Fibroblast of upper back skin (primary cell): ENCODE results near the gene RNF10.
A peak's percentile ranks its signal among the peaks of the same experiment; 100 is the strongest.
"Not testable (repeated sequence)": the region's sequence is repeated elsewhere in the genome, so short reads cannot be mapped to it uniquely, and the experiment has no call there.

Source experiments
- DNase-seq: peaks from one replicate; pipeline ENCODE4 v3.0.0-alpha.2; 2013

The RNF10 gene

GRCh38 chr12:120581998-120582397 lies 47.8 kb downstream of the RNF10 start:
- DNase-seq: no peak

DNA sequence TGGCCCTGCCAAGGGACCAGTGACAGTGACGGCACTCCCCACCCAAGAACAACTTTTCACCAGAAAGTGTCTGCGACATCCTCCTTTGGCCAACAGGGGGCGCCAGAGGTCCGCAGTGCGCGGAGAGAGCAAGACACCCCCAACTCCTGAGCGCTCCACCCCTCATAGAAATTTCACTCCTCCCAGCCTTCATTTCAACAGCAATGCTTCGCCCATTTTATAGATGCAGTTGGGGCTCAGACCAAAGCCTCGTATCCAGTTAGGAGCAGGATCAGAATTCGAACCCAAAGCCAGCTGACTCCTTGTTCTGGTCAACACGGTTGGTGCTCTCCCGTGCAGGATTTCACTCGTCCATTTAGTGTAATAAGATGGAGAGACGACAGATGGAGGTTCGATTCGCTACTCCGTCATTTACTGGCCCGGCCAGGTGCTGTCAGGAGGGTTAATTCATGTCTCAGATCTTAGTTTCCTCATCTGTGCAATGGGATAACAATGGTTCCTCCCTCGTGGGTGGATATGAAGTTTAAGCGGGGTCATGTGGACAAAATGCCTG lies 49.4 kb downstream of the RNF10 start:
- peak; percentile 71 for DNase-seq

DNA sequence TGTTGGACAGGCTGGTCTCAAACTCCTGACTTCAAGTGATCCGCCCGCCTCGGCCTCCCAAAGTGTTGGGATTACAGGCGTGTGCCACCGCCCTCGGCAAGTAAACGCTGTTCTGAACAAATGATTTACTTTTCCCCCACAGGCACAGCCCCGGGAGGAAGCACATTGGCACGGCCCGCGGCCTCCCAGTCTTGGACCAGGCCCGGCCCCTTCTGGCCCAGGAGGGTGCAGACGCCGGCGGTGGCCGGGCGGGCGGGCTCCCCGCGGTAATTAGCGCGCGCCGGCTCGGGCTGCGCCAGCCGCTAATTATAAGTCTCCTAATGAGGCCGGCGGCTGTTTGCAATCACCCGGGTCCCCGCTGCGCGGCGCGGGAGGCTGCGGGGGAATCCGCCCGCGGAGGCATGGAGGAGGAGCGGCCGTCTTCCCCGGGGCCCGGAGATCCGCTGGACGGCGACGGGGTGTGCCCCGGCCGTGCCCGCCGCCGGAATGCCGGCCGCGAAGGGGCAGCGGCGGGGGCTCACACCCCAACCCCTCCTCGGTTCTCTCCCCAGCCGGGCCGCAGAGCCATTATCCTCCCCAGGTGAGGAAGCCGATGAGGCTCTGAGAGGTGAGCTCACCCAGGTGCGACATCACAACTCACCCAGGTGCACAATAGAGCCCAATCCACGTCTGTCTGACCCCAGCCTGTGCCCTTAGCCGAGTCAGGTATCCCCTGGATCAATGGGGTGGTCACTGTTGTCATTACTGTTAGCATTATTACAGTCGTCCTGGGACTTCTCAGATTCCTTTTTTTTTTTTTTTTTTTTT lies 50.4 kb downstream of the RNF10 start:
- no peak for DNase-seq

GRCh38 chr12:120586206-120586605 lies 52.0 kb downstream of the RNF10 start:
- DNase-seq: no peak

GRCh38 chr12:120586860-120587259 lies 52.7 kb downstream of the RNF10 start:
- DNase-seq: no peak

- no peak for DNase-seq
These were observed 54.2 kb downstream of the RNF10 start for GRCh38 chr12:120588371-120588770.

DNA sequence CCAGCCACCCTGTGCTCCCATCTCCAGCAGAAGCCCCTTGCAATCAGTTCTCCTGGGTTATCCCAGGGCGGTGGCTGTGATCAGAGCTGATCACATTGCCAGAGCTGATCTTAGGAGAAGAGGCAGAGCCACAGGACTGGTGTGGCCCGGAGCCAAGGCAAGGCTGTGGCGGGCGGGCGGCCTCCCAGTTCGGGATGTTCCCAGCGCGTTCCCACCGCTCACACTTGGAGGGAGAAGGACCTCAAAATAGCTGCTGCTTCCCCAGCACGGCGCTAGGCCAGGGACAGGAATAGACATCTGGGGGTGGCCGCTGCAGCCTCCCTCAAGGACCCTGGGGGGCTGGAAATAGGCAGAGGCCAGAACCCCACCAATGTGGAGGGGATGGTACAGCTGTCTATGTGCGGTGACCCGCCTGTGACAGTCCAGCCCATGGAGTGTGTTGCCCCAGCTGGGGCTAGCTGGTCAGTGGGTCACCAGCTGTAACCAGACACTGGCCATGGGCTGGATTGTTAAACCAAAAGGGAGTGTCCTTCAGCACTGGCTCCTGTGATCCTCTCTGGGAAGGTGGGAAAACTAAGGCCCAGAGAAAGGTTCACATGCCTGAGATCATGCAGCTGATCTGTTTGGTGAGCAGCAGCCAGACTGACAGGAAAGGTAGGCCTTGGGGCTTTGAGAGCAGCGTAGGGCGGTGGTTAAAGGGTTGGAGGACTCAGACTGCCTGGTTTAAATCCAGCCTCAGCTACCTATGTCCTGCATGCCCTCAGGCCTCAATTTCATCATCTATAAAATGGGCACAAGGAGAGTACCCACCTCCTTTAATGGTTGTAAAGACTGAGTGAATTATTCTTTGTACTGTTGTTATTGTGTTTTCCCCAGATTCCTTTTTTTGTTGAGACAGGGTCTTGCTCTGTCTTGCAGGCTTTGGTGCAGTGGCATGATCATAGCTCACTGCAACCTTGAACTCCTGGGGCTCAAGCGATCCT lies 55.1 kb downstream of the RNF10 start:
- no peak for DNase-seq

DNA sequence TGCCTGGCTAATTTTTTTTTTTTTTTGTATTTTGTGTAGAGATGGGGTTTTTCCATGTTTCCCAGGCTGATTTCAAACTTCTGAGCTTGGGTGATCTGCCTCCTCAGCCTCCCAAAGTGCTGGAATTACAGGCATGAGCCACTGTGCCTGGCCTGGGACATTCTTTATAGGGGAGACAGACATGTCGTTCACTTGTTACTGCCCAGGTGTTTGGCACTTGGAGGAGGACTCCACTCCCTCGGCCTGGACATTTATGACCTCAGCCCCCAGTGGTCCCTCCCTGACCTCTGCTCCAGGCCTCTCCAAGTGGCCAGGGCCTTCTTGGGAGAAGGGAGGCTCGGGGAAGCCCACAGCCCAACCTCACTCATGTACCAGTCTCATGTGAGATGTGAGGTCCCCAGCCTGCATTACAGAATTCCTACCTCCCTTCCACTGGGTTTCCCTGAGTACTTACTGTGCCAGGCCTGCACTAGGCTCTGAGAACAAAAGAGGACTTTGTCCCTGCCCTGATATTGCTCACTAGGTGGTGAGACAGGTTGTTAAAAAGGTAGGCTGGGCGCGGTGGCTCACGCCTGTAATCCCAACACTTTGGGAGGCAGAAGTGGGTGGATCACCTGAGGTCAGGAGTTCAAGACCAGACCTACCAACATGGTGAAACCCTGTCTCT lies 56.7 kb downstream of the RNF10 start:
- no peak for DNase-seq

GRCh38 chr12:120592121-120593049 lies 58.2 kb downstream of the RNF10 start:
- DNase-seq: no peak

- no peak for DNase-seq
These were observed 62.7 kb downstream of the RNF10 start for GRCh38 chr12:120596901-120597300.

DNA sequence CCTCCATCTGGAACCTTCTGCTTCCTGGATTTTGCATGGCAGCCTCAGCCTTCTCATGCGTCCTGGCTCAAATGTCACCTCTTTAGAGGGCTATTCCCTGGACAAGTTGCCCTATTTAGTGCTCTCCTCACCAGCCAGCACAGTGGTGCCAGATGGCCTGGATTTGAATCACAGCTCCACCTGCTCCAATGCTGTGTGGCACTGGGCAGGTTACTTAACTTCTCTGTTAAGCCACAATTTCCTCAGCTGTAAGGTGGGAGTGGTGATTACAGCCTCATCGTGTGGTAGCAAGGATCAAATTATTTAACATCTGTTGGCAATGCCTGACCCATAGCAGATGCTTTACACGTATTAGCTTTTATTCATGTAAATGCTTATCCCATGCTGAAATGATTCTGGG lies 63.7 kb downstream of the RNF10 start:
- DNase-seq: no peak

DNA sequence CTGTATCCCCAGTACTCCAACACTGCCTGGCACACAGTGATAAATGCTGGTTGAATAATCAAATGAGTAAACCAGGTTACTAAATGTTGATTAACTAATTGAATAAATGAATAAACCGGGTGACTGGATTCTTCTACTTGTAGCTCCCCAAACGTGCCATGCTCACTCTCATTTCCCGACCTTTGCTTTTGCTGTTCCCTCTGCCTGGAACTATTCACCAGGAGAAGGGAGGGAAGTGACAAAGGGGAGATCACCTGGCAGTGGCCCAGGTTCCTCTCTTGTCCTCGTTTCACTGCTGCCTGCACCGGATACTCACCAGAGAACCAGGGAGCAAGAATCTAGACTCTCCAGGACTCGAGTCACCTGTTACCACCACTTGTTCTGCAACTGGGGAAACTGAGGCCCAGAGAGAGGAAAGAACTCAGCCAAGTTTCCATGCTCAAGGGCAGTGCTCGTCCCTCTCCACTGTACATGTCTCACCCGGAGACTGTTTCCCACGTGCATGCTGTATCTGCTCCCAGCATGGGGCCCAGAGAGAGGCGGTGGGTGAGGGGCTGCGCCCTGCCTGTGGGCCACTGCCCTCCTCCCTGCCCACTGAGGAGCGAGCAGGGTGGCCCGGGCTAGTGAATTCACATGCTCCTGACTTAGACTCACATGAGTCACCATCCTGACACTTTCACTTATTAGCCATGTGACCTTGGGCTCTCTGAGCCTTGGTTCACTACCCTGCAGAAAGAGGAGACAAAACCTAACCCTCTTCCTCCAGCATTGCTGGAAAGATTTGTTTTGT lies 64.7 kb downstream of the RNF10 start:
- DNase-seq: peak; percentile 11

DNA sequence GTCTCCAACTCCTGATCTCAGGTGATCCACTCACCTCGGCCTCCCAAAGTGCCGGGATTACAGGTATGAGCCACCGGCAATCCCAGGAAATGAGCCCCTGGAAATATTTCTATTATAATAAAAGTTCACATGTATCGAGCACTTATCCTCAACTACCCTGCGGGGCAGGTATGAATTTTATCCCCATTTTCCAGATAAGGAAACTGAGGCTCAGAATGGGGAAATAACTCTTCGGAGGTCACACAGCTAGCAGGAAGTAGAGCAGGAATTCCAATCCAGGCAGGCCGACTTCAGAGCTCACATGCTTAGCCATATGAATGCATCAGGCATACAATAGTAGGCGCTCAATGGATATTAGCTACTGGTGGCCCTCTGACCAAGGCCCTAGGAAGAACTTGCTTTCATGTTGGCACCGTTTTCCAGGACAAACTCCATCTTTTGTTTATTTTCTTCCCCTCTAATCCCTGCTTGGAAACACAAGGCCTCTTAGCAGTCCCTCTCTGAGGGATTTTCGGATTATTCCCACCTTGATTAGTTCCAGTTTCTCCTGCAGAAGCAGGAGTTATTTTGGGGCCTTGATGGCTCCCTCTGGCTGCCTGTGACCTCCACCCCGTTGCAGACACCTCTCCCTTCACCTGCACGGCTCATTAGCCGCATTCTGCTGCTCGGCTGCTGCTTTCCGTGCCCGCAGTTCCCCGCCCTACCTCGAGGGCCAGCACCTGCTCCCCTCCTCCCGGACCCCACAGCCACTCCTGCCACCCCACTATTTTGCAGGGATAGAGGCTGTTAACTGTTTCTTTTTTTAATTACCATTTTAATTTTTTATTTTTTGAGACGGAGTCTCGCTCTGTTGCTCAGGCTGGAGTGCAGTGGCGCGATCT lies 65.8 kb downstream of the RNF10 start:
- no peak for DNase-seq

- DNase-seq: not testable (repeated sequence)
These were observed 68.3 kb downstream of the RNF10 start for GRCh38 chr12:120602416-120602815.

- no peak for DNase-seq
These were observed 76.4 kb downstream of the RNF10 start for GRCh38 chr12:120610560-120610959.

- not testable (repeated sequence) for DNase-seq
These were observed 77.4 kb downstream of the RNF10 start for GRCh38 chr12:120611534-120611933.

DNA sequence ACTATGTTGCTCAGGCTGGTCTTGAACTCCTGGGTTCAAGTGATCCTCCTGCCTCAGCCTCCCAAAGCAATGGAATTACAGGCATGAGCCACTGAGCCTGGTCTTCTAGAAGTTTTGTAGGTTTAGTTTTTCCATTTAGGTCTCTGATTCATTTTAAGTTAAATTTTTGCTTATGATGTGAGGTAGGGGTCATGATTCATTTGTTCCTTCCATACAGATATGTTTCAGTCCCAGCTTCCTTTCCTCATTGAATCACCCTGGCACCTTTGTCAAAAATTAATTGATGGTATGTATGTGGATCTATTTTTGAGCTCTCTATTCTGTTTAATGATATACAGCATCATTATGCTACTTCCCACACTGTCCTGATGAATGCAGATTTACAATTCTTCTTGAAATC lies 80.7 kb downstream of the RNF10 start:
- no peak for DNase-seq

- not testable (repeated sequence) for DNase-seq
These were observed 83.0 kb downstream of the RNF10 start for GRCh38 chr12:120617193-120617592.

DNA sequence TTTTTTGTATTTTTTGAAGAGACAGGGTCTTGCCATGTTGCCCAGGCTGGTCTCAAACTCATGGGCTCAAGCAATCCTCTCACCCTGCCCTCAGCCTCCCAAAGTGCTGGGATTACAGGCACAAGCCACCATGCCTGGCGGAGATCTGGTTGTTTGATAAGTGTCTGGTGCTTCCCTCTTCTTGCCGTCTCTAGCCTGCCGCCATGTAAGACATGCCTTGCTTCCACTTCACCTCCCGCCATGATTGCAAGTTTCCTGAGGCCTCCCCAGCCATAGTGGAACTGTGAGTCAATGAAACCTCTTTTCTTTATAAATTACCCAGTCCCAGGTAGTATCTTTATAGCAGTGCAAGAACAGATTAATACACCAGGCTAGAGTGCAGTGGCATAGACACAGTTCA lies 83.6 kb downstream of the RNF10 start:
- not testable (repeated sequence) for DNase-seq
